Sigmoid colon (tissue), 7 donors: ENCODE results near the gene RASA4B. TPM values are rescaled to one million over a fixed set of nuclear protein-coding genes. Genes with fewer than 3 reads are reported as not detected.
"Not testable (repeated sequence)": the region's sequence is repeated elsewhere in the genome, so short reads cannot be mapped to it uniquely, and the experiment has no call there.

Source experiments
- DNase-seq: peaks from one replicate; pipeline ENCODE4 v3.0.0-alpha.2; 2019
- H3K27ac ChIP-seq, 4 donors: fragments of 200-600 bp; sonication (generic); one replicate each; pipeline ENCODE4 v1.5.1; 2016 to 2019; ENCODE audit warnings: mild to moderate bottlenecking in 1 of 4
- H3K27me3 ChIP-seq, 3 donors: fragments of 200-600 bp; sonication (generic); one replicate each; pipeline ENCODE4 v1.5.1; 2019; ENCODE audit warnings: mild to moderate bottlenecking in 1 of 3
- H3K36me3 ChIP-seq, 4 donors: fragments of 200-600 bp; sonication (generic); one replicate each; pipeline ENCODE4 v1.5.1; 2016 to 2019
- H3K4me1 ChIP-seq, 4 donors: fragments of 200-600 bp; sonication (generic); one replicate each; pipeline ENCODE4 v1.5.1; 2017 to 2019
- H3K4me3 ChIP-seq, 4 donors: fragments of 200-600 bp; sonication (generic); one replicate each; pipeline ENCODE4 v1.5.1; 2017 to 2019; ENCODE audit warnings: mild to moderate bottlenecking in 2 of 4, moderate library complexity in 1 of 4
- H3K9me3 ChIP-seq, 4 donors: fragments of 200-600 bp in 3 of 4; sonication (generic) in 3 of 4; one replicate each; pipeline versions ENCODE4 v1.5.1 to v1.6.1; 2013 to 2019
- WGBS, 2 donors: extraction: QIAGEN DNeasy Blood & Tissue Kit; methylation state at CpG; one replicate each; pipeline ENCODE4 v1.1.7; 2013; 5-methylcytosine and 5-hydroxymethylcytosine counted together
- intact Hi-C: fragments of 100-400 bp; cut with DNase I; formaldehyde crosslinking; loops from one replicate; pipeline ENCODE4 v1.15.1; 2023
- polyA plus RNA-seq, 3 donors: library from polyadenylated mRNA; stranded (reverse); fragments of 200-250 nt; gene quantifications; one replicate each; pipeline ENCODE4 v1.2.3, GENCODE V29; 2013
- total RNA-seq, 4 donors: library from RNA; depleted of rRNA; stranded (reverse); fragments of >200 nt; gene quantifications; one replicate each; pipeline ENCODE4 v1.1.0, GENCODE V29; 2016
- donor health status: healthy with polysubstance abuse.
- donor health status: Bipolar disorder and iron deficiency.
- donor health status: healthy.

RASA4B gene
- total and polyA plus RNA-seq, 7 donors: 2.5 to 39.1 (median 16.6) TPM

GRCh38 chr7:102505298-102506185 is 12.0 kb downstream of the RASA4B start:
- DNase-seq: peak; percentile 42
- WGBS, 2 donors: 89 to 90% methylated on average over 5 of the region's 24 CpGs
- H3K4me1 ChIP-seq, H3K4me3 ChIP-seq, H3K9me3 ChIP-seq, H3K27me3 ChIP-seq, H3K36me3 ChIP-seq, intact Hi-C loops: not testable (repeated sequence)
- peak overlapping the region in 2 of 4 donors; percentile 57 to 65 for H3K27ac ChIP-seq

DNA sequence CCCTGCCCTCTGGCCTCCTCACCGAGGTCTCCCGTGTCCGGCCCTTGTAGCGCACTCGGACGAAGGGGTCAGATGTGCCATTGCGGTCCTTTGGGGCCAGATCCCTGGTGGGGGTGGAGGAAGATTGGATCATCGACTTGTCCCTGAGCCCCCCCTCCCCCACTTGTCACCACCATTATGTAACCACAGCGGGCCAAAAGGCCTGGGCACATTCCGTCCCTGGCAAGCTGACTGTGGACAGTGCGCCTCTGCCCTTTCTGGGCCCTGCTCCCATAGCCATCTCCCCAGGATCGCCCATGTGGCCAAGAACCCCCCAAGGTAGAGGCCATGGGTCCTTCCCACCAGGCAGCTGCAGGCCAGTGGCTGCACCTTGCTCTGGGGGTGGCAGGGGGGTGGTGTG is 14.4 kb downstream of the RASA4B start:
- no CpG with 5 or more reads among the region's 12 CpGs for WGBS, 2 donors
- intact Hi-C loops, H3K27ac ChIP-seq, H3K9me3 ChIP-seq, H3K27me3 ChIP-seq, DNase-seq, H3K36me3 ChIP-seq, H3K4me1 ChIP-seq, H3K4me3 ChIP-seq: not testable (repeated sequence)

GRCh38 chr7:102498321-102498720 is 19.3 kb downstream of the RASA4B start:
- intact Hi-C loops, H3K27ac ChIP-seq, H3K36me3 ChIP-seq, H3K4me1 ChIP-seq, H3K9me3 ChIP-seq, H3K27me3 ChIP-seq, H3K4me3 ChIP-seq: not testable (repeated sequence)
- WGBS, 2 donors: 95 to 97% methylated on average over 11 of the region's 16 CpGs
- peak; percentile 55 for DNase-seq

DNA sequence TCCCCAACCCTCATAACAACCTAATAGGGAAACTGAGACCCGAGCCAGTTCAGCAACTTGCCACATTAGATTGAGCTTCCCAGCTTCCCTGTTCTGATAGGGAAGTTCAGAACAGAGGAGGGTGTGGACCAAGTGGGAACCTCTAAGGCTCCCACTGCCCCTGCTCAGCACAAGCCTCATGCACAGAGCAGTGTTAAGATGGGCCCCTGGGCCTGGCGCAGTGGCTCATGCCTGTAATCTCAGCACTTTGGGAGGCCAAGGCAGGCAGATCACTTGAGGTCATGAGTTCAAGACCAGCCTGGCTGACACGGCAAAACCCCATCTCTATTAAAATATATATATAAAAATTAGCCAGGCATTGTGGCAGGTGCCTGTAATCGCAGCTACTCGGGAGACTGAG is 20.3 kb downstream of the RASA4B start:
- not testable (repeated sequence) for DNase-seq
- WGBS, 2 donors: 81 to 95% methylated on average over 1 of the region's 5 CpGs

DNA sequence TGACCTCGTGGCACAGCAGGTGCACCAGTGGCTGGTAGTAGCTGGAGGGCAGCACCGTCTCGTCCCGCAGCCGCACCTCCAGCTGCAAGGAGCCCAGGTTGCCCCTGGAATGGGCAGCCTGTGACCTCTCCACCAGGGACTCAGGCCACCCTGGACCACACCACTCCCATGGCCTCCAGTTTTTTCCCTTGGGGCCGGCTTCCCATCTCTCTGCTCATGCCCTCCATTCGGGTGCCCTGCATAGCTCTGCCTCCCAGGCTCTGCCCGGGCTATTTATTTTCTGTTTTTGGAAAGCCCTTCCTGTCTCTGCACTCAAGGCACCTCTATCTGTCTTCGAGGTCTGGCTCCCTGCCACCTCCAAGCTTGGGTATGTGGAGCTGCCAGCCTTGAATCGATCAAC is 20.7 kb downstream of the RASA4B start:
- H3K27me3 ChIP-seq, H3K9me3 ChIP-seq, H3K4me1 ChIP-seq, H3K4me3 ChIP-seq, intact Hi-C loops, H3K36me3 ChIP-seq, H3K27ac ChIP-seq: not testable (repeated sequence)
- WGBS, 2 donors: 70 to 81% methylated on average over 3 of the region's 10 CpGs
- peak; percentile 25 for DNase-seq

More for the DNA sequence above, 20.3 kb downstream of the RASA4B start:
- H3K27me3 ChIP-seq, H3K27ac ChIP-seq, H3K4me3 ChIP-seq, H3K4me1 ChIP-seq, H3K9me3 ChIP-seq, H3K36me3 ChIP-seq, intact Hi-C loops: not testable (repeated sequence)

- intact Hi-C loops, H3K27me3 ChIP-seq, H3K27ac ChIP-seq, H3K4me3 ChIP-seq, H3K36me3 ChIP-seq, H3K4me1 ChIP-seq, H3K9me3 ChIP-seq, DNase-seq: not testable (repeated sequence)
- WGBS, 2 donors: no CpG with 5 or more reads among the region's 67 CpGs
Measured at GRCh38 chr7:102494473-102495149, 23.0 kb downstream of the RASA4B start.

DNA sequence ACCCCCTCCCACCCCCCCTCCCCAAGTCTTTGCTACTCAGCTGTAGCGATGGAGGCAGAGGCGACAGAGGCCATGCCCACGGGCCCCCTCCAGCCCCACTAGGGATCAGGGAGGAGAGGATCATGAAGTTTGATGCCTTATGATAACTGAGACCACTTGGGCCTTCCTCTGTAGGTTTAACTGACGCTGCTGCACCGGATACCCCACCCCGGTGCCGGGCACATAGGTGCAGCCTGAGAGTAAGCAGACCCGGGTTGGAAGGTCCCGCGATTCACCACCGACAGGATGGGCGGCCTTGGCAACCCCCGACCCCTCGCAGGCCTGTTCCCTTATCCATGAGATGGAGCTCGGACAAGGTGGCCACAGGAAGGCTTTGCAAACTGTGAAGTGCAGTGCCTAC is 23.6 kb downstream of the RASA4B start:
- H3K4me1 ChIP-seq, H3K4me3 ChIP-seq, H3K9me3 ChIP-seq, H3K27ac ChIP-seq, H3K36me3 ChIP-seq, DNase-seq, intact Hi-C loops, H3K27me3 ChIP-seq: not testable (repeated sequence)
- WGBS, 2 donors: 15 to 23% methylated on average over 8 of the region's 15 CpGs

DNA sequence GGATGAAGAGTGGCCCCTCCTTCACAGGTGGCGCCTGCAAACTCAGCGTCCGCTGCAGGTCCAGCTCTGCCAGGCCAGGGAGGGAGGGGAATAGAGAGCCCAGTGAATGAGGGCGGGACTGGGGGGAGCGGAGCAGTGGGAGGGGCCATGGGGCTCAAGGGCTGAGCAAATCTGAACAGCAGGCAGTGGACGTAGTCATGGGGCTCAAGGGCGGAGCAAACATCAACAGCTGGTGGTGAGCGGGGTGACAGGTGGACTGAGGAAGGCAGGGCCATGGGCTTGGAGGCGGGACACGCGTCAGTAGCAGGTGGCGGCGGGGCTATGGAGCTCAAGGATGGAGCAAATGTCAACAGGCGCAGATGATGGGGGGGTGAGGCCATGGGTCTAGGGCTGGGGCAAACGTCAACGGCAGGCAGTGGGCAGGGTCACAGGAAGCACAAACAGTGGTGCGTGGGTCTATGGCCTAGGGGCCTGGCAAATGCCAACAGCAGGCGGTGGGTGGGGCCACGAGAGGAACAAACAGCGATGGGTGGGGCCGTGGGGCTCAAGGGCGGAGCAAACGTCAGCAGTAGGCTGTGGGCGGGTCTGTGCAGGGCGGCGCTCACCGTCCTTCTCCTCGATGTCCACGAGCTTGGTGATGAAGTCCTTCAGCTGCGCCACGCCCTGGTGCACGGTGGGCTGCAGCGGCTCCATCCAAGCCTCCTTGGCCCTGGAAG is 24.2 kb downstream of the RASA4B start:
- DNase-seq: peak; percentile 39
- intact Hi-C loops: not testable (repeated sequence)

DNA sequence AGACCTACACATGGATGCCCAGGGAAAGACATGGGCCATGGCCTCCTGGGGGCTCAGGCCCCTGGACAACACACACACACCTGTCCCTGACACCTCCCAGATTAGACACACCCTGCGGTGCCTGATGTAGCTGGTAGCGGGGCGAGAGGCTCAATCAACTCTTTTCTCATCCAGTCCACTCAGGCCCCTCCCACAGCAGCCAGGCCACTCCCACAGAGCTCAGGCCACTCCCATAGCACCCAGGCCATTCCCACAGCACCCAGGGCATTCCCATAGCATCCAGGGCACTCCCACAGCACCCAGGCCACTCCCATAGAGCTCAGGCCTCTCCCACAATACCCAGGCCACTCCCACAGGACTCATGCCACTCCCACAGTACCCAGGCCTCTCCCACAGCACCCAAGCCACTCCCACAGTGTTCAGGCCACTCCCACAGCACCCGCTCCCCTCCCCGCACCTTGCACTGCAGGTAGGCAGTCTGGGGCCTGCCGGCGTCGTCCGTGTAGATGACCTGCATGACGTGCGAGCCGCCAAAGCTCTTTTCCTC is 27.0 kb downstream of the RASA4B start:
- peak; percentile 33 for DNase-seq
- 10 to 72% methylated on average over 3 of the region's 12 CpGs for WGBS, 2 donors
- H3K27me3 ChIP-seq, H3K4me1 ChIP-seq, intact Hi-C loops, H3K27ac ChIP-seq, H3K9me3 ChIP-seq, H3K4me3 ChIP-seq, H3K36me3 ChIP-seq: not testable (repeated sequence)

More for the DNA sequence above, 24.2 kb downstream of the RASA4B start:
- not testable (repeated sequence) for H3K27ac ChIP-seq, H3K4me3 ChIP-seq, H3K4me1 ChIP-seq, H3K36me3 ChIP-seq, H3K27me3 ChIP-seq, H3K9me3 ChIP-seq
- WGBS, 2 donors: no CpG with 5 or more reads among the region's 33 CpGs

DNA sequence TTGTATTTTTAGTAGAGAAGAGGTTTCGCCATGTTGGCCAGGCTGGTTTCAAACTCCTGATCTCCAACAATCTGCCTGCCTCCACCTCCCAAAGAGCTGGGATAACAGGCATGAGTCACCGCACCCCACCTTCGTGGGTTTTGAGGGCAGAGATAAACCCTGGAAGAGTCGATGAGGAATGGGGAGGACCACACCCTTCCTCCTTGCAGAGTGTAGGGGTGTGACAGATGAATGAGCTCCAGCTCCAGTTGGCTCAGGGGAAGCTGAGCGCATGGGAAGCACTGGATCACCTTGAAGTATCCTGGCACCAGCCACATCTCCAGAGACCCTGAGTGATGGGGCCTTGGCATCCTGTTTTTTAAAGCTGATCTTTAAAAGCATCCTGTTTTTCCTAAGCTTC is 33.3 kb downstream of the RASA4B start:
- DNase-seq, H3K4me3 ChIP-seq, H3K4me1 ChIP-seq, H3K36me3 ChIP-seq, H3K27me3 ChIP-seq, intact Hi-C loops, H3K9me3 ChIP-seq, H3K27ac ChIP-seq: not testable (repeated sequence)
- WGBS, 2 donors: no CpG with 5 or more reads among the region's 5 CpGs

DNA sequence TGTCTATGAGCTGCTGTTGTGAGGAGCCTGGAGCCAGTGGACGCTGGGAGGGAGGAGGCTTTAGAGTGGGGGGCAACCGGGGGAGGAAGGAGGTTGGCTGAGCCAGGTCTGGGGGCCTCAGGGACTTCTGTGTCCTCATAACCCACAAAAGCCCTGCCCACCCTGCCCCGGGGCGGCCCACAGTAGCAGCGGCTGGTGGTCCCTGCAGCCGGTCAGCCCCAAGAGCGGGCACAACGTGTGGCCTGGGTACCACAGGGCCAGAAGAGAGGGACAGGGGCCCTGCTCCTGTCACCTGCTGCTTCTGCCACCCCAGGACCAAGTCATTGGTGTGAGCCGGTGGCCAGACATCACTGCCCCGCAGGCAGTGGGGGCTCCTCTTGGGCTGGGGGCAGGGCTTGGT is 35.6 kb downstream of the RASA4B start:
- H3K4me3 ChIP-seq, H3K4me1 ChIP-seq, intact Hi-C loops, H3K36me3 ChIP-seq, H3K9me3 ChIP-seq, H3K27me3 ChIP-seq, H3K27ac ChIP-seq: not testable (repeated sequence)
- WGBS, 2 donors: no CpG with 5 or more reads among the region's 10 CpGs
- peak; percentile 27 for DNase-seq
